ENCODE measurements around the gene PDGFRA.
"Not testable (repeated sequence)": the region's sequence is repeated elsewhere in the genome, so short reads cannot be mapped to it uniquely, and the experiment has no call there.

PDGFRA gene

GRCh38 chr4:54228056-54228527 is 1.0 kb upstream of the PDGFRA start:
- DNase-seq, result peak; percentile 79

- DNase-seq, result no peak
These were observed 547 bp upstream of the PDGFRA start for GRCh38 chr4:54228546-54228945.

GRCh38 chr4:54229631-54230483 is 764 bp downstream of the PDGFRA start:
- peak; percentile 43 for DNase-seq

GRCh38 chr4:54230484-54231418 is 1.7 kb downstream of the PDGFRA start:
- DNase-seq, result peak; percentile 24

GRCh38 chr4:54231419-54231767 is 2.3 kb downstream of the PDGFRA start:
- DNase-seq, result no peak

GRCh38 chr4:54231768-54232688 is 2.9 kb downstream of the PDGFRA start:
- peak; percentile 53 for DNase-seq

- DNase-seq, result peak; percentile 88
These were observed 4.2 kb downstream of the PDGFRA start for GRCh38 chr4:54233277-54233696.

GRCh38 chr4:54233697-54234496 is 4.8 kb downstream of the PDGFRA start:
- DNase-seq, result peak; percentile 81

GRCh38 chr4:54234497-54235205 is 5.6 kb downstream of the PDGFRA start:
- no peak for DNase-seq

- not testable (repeated sequence) for DNase-seq
These were observed 7.2 kb downstream of the PDGFRA start for GRCh38 chr4:54236316-54236715.

GRCh38 chr4:54237770-54238169 is 8.7 kb downstream of the PDGFRA start:
- DNase-seq, result no peak

- DNase-seq, result no peak
These were observed 9.3 kb downstream of the PDGFRA start for GRCh38 chr4:54238389-54238788.

- not testable (repeated sequence) for DNase-seq
These were observed 12.3 kb downstream of the PDGFRA start for GRCh38 chr4:54241268-54241823.

- not testable (repeated sequence) for DNase-seq
These were observed 14.4 kb downstream of the PDGFRA start for GRCh38 chr4:54243541-54243940.

GRCh38 chr4:54252312-54252711 is 23.2 kb downstream of the PDGFRA start:
- DNase-seq, result not testable (repeated sequence)

GRCh38 chr4:54254116-54254914 is 25.2 kb downstream of the PDGFRA start:
- no peak for DNase-seq

GRCh38 chr4:54254915-54255246 is 25.8 kb downstream of the PDGFRA start:
- no peak for DNase-seq

GRCh38 chr4:54255881-54256280 is 26.8 kb downstream of the PDGFRA start:
- no peak for DNase-seq

Data from EL (cell line).